ENCODE measurements around the gene ZNF655. TPM values are rescaled to one million over a fixed set of nuclear protein-coding genes. Genes with fewer than 3 reads are reported as not detected.
A peak's percentile ranks its signal among the peaks of the same experiment; 100 is the strongest.

Gene ZNF655
- polyA plus RNA-seq, 1 donor = 114 TPM

DNA sequence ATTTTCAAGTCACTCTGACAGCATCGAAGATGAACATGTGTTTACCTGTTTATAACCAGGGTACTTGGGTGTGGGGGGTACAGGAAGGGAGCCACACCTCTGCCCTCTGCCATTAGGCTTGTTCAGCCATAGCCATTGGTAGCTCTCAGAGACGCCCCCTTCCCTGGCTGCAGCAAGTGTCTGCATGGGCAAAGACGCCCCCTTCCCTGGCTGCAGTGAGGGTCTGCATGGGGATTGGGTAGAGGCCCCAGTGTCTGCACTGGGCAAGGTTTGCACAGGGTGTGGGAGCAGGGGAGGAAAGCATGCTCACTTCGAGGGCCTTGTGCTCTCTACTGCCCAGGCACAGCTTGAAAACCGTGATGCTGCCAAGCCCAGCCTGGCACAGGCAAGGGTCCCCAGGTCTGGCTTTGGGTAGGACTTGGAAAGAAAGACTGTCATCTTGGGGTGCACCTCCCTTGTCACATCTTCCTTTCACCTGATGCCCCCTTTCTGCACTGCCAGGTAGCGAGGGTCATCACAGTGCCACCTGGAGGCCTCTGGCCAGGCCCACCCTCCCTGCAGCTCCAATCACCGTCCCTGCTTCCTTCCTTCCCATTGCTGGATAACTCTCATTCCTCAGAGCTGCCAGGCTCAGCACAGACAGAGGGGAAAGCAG is 43.3 kb downstream of the ZNF655 start:
- DNase-seq = no peak

- DNase-seq = no peak
These were observed 47.1 kb downstream of the ZNF655 start for GRCh38 chr7:99605527-99605926.

DNA sequence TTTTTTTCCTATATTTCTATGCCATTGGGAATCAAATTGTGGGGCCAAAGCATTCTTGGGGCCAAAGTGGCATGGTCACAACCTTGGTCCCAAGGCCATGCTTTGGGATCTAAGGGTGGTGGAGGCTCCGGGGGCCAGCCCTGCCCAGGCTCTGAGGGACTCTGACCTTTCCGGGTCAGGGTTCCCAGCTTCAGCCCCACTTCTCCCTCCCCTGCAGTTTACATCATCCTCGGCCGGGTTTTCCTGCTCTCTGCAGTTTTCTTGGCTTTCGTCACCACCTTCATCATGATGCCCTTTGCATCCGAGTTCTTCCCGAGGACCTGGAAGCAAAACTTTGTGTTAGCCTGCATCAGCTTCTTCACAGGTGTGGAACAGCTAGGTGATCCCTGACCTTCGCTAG is 48.1 kb downstream of the ZNF655 start:
- no peak for DNase-seq

DNA sequence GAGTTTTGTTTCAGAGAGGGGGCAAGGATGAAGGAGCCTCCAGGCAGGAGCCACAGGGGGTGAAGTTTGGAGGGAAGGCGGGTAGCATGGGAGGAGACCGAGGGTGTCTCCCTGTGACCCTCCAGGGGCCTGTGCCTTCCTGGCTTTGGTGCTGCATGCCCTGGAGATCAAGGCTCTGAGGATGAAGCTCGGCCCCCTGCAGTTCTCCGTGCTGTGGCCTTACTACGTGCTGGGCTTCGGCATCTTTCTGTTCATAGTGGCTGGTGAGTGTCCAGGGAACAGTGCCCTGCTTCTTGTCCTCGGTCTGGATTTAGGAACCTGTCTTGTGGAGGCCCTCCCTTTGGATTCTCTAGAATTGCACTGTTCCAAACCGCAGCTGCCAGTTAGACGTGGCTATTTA is 49.1 kb downstream of the ZNF655 start:
- DNase-seq = no peak

- no peak for DNase-seq
These were observed 56.1 kb downstream of the ZNF655 start for GRCh38 chr7:99614495-99614894.

DNA sequence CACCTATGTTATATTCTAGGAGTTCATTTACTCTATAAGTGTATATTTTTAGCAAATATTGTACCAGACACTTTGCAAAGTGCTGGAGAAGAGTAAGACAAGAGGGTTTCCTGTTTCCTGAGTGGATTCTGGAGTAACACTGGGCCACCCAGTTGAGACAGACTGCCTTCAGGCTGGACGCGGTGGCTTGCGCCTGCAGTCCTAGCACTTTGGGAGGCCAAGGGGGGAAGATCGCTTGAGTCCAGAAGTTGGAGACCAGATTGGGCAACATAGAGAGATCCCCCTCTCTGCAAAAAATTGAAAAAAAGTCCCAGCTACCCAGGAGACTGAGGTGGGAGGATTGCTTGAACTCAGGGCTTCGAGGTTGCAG is 57.5 kb downstream of the ZNF655 start:
- no peak for DNase-seq

DNA sequence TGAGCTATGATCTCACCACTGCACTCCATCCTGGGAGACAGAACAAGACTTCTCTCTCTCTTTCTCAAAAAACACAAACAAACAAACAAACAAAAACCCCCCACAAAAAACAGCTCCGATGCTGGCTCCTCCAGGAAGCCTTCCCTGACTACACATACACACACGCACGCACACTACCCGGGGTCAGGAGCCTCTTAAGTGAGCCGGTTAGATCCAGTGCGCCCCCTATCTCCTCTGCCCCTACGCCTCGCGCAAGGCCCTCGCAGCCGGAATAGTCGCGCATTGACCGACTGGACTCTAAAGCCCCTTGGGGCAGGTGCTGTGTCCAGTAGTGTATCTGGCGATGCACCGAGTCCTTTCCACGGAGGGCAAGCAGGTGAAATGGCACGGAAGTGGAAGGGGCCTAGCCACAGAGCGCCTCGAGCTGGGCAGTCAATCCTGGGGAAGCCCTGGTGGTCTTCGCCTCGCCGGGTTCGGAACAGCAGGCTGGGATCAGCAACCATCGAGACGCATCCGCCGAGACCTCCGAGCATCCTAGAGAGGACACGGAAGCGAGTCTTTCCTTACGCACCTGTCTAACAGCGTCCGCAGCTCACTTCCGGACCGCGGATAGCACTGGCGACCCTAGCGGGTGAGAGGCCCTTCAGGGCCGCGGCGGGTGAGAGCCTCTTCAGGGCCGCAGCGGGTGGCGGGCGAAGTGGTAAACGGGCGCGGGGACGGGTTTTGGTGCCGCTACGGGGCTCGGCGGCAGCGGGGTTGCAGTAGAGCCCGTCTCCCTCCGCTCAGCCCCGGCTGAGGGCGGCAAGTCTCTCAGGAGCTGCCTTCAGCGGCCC is 58.1 kb downstream of the ZNF655 start, which contains the start of gene ZSCAN25:
TSS of gene ZSCAN25 (plus strand) at position 588 of the 833 bp plus-strand sequence. CDS start 2,661 bp downstream, outside the sequence.
- peak; percentile 94 for DNase-seq

DNA sequence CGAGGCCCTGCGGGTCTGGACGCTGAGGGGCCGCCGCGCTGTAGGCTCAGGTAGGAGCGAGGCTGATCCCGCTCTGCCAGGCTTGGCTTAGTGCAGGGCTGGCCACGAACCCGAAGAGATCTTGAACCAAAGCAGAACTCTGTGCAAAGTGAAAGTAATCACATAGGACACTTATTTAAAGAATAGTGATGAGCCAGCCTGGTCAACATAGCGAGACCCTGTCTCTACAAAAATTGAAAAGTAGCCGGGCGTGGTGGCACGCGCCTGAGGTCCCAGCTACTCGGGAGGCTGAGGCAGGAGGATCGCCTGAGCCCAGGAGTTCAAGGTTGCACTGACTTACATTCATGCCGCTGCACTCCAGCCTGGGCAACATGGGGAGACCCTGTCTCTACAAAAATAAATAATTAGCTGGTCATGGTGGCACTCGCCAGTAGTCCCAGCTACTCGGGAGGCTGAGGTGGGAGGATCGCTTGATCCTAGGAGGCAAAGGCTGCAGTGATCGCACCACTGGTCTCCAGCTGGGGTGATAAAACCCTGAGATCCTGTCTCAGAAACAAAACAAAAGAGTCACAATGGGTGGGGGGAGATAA is 58.8 kb downstream of the ZNF655 start:
- DNase-seq = no peak

DNA sequence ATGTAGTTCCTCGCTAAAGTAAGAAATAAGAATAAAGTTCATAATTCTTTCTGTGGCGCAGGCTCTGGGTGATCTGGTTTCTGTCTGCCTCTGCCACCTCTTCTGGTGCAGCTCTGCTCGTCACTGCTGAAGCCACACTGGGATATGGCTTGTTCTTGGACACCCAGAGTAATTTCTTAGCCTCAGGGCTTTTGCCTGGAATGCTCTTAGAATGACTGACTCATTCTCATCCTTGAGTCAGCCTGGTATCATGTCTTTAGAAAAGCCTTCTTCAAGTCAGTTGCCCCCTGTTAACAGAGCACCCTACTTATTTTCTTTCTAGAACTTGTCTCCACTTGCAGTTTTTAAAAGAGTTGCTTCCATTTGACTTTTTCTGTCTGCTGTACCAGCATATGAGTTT is 60.3 kb downstream of the ZNF655 start:
- no peak for DNase-seq

GRCh38 chr7:99619571-99620130 is 61.2 kb downstream of the ZNF655 start:
- no peak for DNase-seq

- no peak for DNase-seq
These were observed 62.8 kb downstream of the ZNF655 start for GRCh38 chr7:99621271-99621670.

DNA sequence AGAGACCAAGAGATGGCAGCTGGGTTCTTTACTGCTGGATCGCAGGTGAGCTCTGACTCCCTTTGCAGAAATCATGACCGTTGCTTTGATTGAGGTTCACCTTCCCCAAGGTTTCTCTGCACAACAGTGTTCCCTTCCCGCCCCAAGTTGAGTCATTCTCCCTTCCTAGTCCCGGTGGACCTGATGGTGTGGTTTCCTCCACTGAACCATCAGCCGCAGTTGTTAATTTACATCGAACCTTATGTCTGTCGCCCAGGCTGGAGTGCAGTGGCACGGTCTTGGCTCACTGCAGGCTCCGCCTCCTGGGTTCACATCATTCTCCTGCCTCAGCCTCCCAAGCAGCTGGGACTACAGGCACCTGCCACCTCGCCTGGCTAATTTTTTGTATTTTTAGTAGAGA is 64.2 kb downstream of the ZNF655 start:
- DNase-seq = no peak

- DNase-seq = no peak
These were observed 64.8 kb downstream of the ZNF655 start for GRCh38 chr7:99623091-99623693.

- no peak for DNase-seq
These were observed 65.4 kb downstream of the ZNF655 start for GRCh38 chr7:99623702-99624447.

- DNase-seq = no peak
These were observed 66.0 kb downstream of the ZNF655 start for GRCh38 chr7:99624484-99624883.

- no peak for DNase-seq
These were observed 66.9 kb downstream of the ZNF655 start for GRCh38 chr7:99625321-99625720.

DNA sequence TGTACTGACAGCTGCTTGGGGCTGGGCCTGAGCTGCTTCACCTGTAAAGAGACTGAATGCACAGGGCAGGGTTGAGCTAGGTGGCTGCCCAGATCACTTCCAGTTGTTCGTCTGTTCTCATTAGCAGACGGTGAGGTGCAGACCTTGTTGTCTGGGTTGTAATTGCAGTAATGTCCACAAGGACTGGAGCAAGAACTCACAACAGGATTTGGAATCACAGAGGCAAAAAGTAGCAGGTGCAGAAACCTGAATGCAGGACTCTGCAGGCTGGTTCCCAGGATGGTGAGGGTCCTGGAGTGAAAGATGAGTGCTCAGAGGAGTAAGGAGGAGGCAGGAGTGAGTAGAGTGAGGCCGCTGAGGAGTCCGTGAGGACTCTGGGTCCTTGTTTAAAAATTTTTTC is 67.5 kb downstream of the ZNF655 start:
- no peak for DNase-seq

Data from left kidney (tissue), 2 donors.